H1 (cell line): Measurements from ENCODE around the gene CHRNA4. TPM values are rescaled to one million over a fixed set of nuclear protein-coding genes. Genes with fewer than 3 reads are reported as not detected.

Source experiments
- CTCF ChIA-PET: fragments of 300-600 bp; sonication (Branson Sonifier 250); formaldehyde crosslinking; loops from one replicate; lab custom pipeline; 2021; ENCODE audit not compliant: partially characterized antibody; lab: Charles Lee
- POLR2A ChIA-PET: fragments of 300-600 bp; sonication (Branson Sonifier 250); formaldehyde crosslinking; loops from one replicate; lab custom pipeline; 2021; ENCODE audit warnings: inconsistent platforms; ENCODE audit not compliant: partially characterized antibody; lab: Charles Lee
- DNase-seq, 2 experiments: peaks; one replicate each; pipeline versions ENCODE4 v3.0.0 to v3.0.0-alpha.2; 2010 to 2022; ENCODE audit warnings: low spot score in 2 of 2, low read depth in 1 of 2, mixed read lengths in 1 of 2
- FAIRE-seq: peaks from 2 replicates; lab custom pipeline; 2011; peaks lifted over from hg19 to GRCh38; lab: Jason Lieb, UNC
- H2AFZ ChIP-seq: 2 replicates; pipeline ENCODE4 v1.8.1; 2012; ENCODE audit warnings: low read length, inconsistent platforms
- H2AK5ac ChIP-seq: 2 replicates; pipeline ENCODE4 v1.6.1; 2013; ENCODE audit warnings: low read depth, low read length
- H2BK120ac ChIP-seq: replicated peaks from 2 replicates; pipeline ENCODE3; 2013; ENCODE audit warnings: low read depth, low read length, inconsistent platforms
- H2BK12ac ChIP-seq: 2 replicates; pipeline ENCODE4 v1.6.1; 2013; ENCODE audit warnings: low read depth, low read length
- H2BK15ac ChIP-seq: 2 replicates; pipeline ENCODE4 v1.6.1; 2013; ENCODE audit warnings: low read length
- H2BK20ac ChIP-seq: 2 replicates; pipeline ENCODE4 v1.6.1; 2013; ENCODE audit warnings: low read length
- H2BK5ac ChIP-seq: 2 replicates; pipeline ENCODE4 v1.6.1; 2013; ENCODE audit warnings: low read depth, low read length
- H3K14ac ChIP-seq: 2 replicates; pipeline ENCODE4 v1.6.1; 2013; ENCODE audit warnings: inconsistent platforms; ENCODE audit not compliant: insufficient read length
- H3K18ac ChIP-seq: 2 replicates; pipeline ENCODE4 v1.6.1; 2013; ENCODE audit warnings: low read length; ENCODE audit errors: extremely low read depth
- H3K23ac ChIP-seq: 2 replicates; pipeline ENCODE4 v1.6.1; 2013; ENCODE audit warnings: inconsistent platforms; ENCODE audit not compliant: insufficient read length
- H3K23me2 ChIP-seq: 2 replicates; pipeline ENCODE4 v1.6.1; 2013; ENCODE audit warnings: low read depth, low read length
- H3K27ac ChIP-seq: 2 replicates; pipeline ENCODE4 v1.6.1; 2011; ENCODE audit warnings: low read depth, low read length, inconsistent platforms
- H3K27me3 ChIP-seq, 4 experiments: replicated peaks in 1 of 4; 1 replicate in 1 of 4; 2 replicates in 3 of 4; pipeline versions ENCODE4 v1.6.1 to v1.8.1; 2011 to 2013; ENCODE audit warnings: low read length in 3 of 4, mild to moderate bottlenecking in 3 of 4, inconsistent platforms in 2 of 4, mixed read lengths in 2 of 4, moderate library complexity in 1 of 4; ENCODE audit not compliant: control insufficient read depth in 3 of 4, insufficient read depth in 3 of 4; ENCODE audit errors: extremely low read depth in 1 of 4
- H3K36me3 ChIP-seq, 4 experiments: 2 replicates each; pipeline versions ENCODE4 v1.6.1 to v1.8.1; 2011 to 2013; ENCODE audit warnings: mild to moderate bottlenecking in 4 of 4, low read length in 3 of 4, moderate library complexity in 2 of 4, control low read depth in 1 of 4, inconsistent platforms in 1 of 4; ENCODE audit not compliant: insufficient read depth in 4 of 4, control insufficient read depth in 2 of 4
- H3K4ac ChIP-seq: replicated peaks from 2 replicates; pipeline ENCODE3; 2013; ENCODE audit warnings: low read length, low read depth, mixed read lengths, inconsistent platforms; ENCODE audit not compliant: insufficient read length
- H3K4me1 ChIP-seq, 4 experiments: replicated peaks in 1 of 4; 1 replicate in 1 of 4; 2 replicates in 3 of 4; pipeline versions ENCODE4 v1.6.1 to v1.8.1; 2011 to 2013; ENCODE audit warnings: low read length in 3 of 4, inconsistent platforms in 2 of 4, mixed read lengths in 1 of 4; ENCODE audit not compliant: insufficient read depth in 4 of 4, control insufficient read depth in 3 of 4
- H3K4me2 ChIP-seq, 2 experiments: 2 replicates each; pipeline versions ENCODE4 v1.6.1 to v1.8.1; 2011 to 2013; ENCODE audit warnings: low read depth in 2 of 2, low read length in 2 of 2, control low read depth in 1 of 2, inconsistent platforms in 1 of 2, mild to moderate bottlenecking in 1 of 2; ENCODE audit not compliant: insufficient read depth in 1 of 2
- H3K4me3 ChIP-seq, 4 experiments: fragments of 200-600, 300-600 bp in 1 of 4; sonication (generic), shearing (Covaris generic), sonication (Bioruptor Twin) in 1 of 4; 2 replicates each; pipeline versions ENCODE4 v1.5.1 to v1.8.1; 2011 to 2016; ENCODE audit warnings: low read length in 4 of 4, low read depth in 3 of 4, control low read depth in 2 of 4, inconsistent platforms in 2 of 4, mild to moderate bottlenecking in 2 of 4, mixed read lengths in 1 of 4, moderate library complexity in 1 of 4; ENCODE audit not compliant: insufficient read depth in 2 of 4; ENCODE audit errors: extremely low read depth in 1 of 4
- H3K56ac ChIP-seq: replicated peaks from 2 replicates; pipeline ENCODE3; 2013; ENCODE audit warnings: low read depth, mild to moderate bottlenecking, mixed read lengths, low read length, inconsistent platforms; ENCODE audit not compliant: insufficient read length
- H3K79me1 ChIP-seq: 2 replicates; pipeline ENCODE4 v1.6.1; 2013; ENCODE audit warnings: low read depth, low read length, control low read depth
- H3K79me2 ChIP-seq, 2 experiments: 2 replicates each; pipeline versions ENCODE4 v1.6.1 to v1.8.1; 2012 to 2013; ENCODE audit warnings: low read length in 2 of 2, mild to moderate bottlenecking in 2 of 2, inconsistent platforms in 1 of 2; ENCODE audit not compliant: insufficient read depth in 2 of 2, control insufficient read depth in 1 of 2
- H3K9ac ChIP-seq, 4 experiments: replicated peaks in 1 of 4; 1 replicate in 1 of 4; 2 replicates in 3 of 4; pipeline versions ENCODE4 v1.6.1 to v1.8.1; 2011 to 2013; ENCODE audit warnings: low read depth in 3 of 4, low read length in 3 of 4, control low read depth in 2 of 4, mild to moderate bottlenecking in 2 of 4, moderate library complexity in 2 of 4, inconsistent platforms in 1 of 4; ENCODE audit errors: extremely low read depth in 1 of 4
- H3K9me3 ChIP-seq, 2 experiments: 2 replicates each; pipeline versions ENCODE4 v1.6.1 to v1.8.1; 2012 to 2013; ENCODE audit warnings: mild to moderate bottlenecking in 2 of 2, moderate library complexity in 2 of 2, control low read depth in 1 of 2, inconsistent platforms in 1 of 2, low read depth in 1 of 2, low read length in 1 of 2, mixed read lengths in 1 of 2; ENCODE audit not compliant: insufficient read depth in 2 of 2
- H4K20me1 ChIP-seq, 2 experiments: replicated peaks in 1 of 2; 2 replicates each; pipeline versions ENCODE3 to v1.8.1; 2011 to 2013; ENCODE audit warnings: inconsistent platforms in 2 of 2, low read length in 2 of 2, mild to moderate bottlenecking in 1 of 2; ENCODE audit not compliant: insufficient read depth in 2 of 2, control insufficient read depth in 1 of 2
- H4K5ac ChIP-seq: 2 replicates; pipeline ENCODE4 v1.6.1; 2013; ENCODE audit warnings: low read length, low read depth, mixed read lengths, inconsistent platforms; ENCODE audit not compliant: insufficient read length
- H4K8ac ChIP-seq: 2 replicates; pipeline ENCODE4 v1.8.0; 2013; ENCODE audit warnings: mild to moderate bottlenecking, moderate library complexity, low read length, inconsistent platforms; ENCODE audit not compliant: insufficient read depth; ENCODE audit errors: extremely low read depth
- H4K91ac ChIP-seq: replicated peaks from 2 replicates; pipeline ENCODE3; 2013; ENCODE audit warnings: low read length, mixed read lengths, inconsistent platforms; ENCODE audit not compliant: insufficient read length
- BRCA1 ChIP-seq: IDR thresholded peaks from 2 replicates; pipeline ENCODE4 v1.6.1; 2012; ENCODE audit warnings: low read depth, low read length, improper control_type of control experiment
- MAFK ChIP-seq: IDR thresholded peaks from 2 replicates; pipeline ENCODE4 v1.6.1; 2012; ENCODE audit warnings: low read depth, mild to moderate bottlenecking, improper control_type of control experiment, low read length
- NANOG ChIP-seq: IDR thresholded peaks from 2 replicates; pipeline ENCODE4 v1.6.1; 2011; ENCODE audit warnings: low read length, low read depth, mild to moderate bottlenecking, inconsistent platforms; ENCODE audit not compliant: insufficient read depth, poor library complexity, severe bottlenecking
- POLR2AphosphoS5 ChIP-seq: IDR thresholded peaks from 2 replicates; pipeline ENCODE4 v1.6.1; 2011; ENCODE audit warnings: low read depth, low read length
- WGBS, 2 experiments: shearing (Covaris generic) in 1 of 2; methylation state at CpG; one replicate each; pipeline versions ENCODE4 v1.1.6 to v1.1.7; 2013 to 2015; ENCODE audit warnings: low lambda C conversion rate in 2 of 2, mixed read lengths in 2 of 2, inconsistent platforms in 1 of 2, low coverage in 1 of 2, missing lambda C conversion rate in 1 of 2; ENCODE audit not compliant: insufficient replicate concordance in 2 of 2, insufficient coverage in 1 of 2, insufficient read length in 1 of 2; ENCODE audit errors: extremely low coverage in 1 of 2, missing lambda C conversion rate in 1 of 2; 5-methylcytosine and 5-hydroxymethylcytosine counted together
- polyA plus RNA-seq, 7 experiments: library from polyadenylated mRNA; depleted of rRNA in 3 of 7; stranded (reverse) in 5 of 7; unstranded in 2 of 7; fragments of >200 nt in 5 of 7; fragments of 200-250 nt in 2 of 7; gene quantifications; 1 replicate in 5 of 7; 2 replicates in 1 of 7; 4 replicates in 1 of 7; pipeline versions ENCODE4 v1.2.1 to v1.2.3, GENCODE V29; 2011 to 2013; ENCODE audit warnings: missing spikeins in 2 of 7, mixed read lengths in 2 of 7
- total RNA-seq: library from RNA; stranded (reverse); fragmentation: NEBNext Ultra II Directional; extraction: Animal tissue kit (Norgen Biotek cat#: 25700); gene quantifications from 2 replicates; pipeline ENCODE4 v1.2.1, GENCODE V29; 2021

CHRNA4 gene
- total and polyA plus RNA-seq, 2 of the 8 experiments (the other 6 are each of a cell fraction or from before 2014, with no cell fraction given), result 4.3 to 5.7 TPM

- Histone ChIP-seq H4K8ac (no peak overlapping the region), H3K4me2 (no peak overlapping the region), H4K5ac (no peak overlapping the region), H4K20me1 (no peaks in the 10 kb centered on the region), H3K36me3 (no peaks in the 10 kb centered on the region), H3K4me1 (no peaks in the 10 kb centered on the region), H2BK15ac (no peak overlapping the region), H3K4me3 (no peak overlapping the region), H2AK5ac (no peak overlapping the region), H3K56ac (no peak overlapping the region), H2BK5ac (no peak overlapping the region), H3K23me2 (no peaks in the 10 kb centered on the region), H2BK12ac (no peak overlapping the region; the same call in 1 of the 2 replicates), H3K18ac (no peak overlapping the region), H3K23ac (no peak overlapping the region), H3K4ac (no peak overlapping the region), H4K91ac (no peak overlapping the region), H3K14ac (no peak overlapping the region), H3K9ac (no peak overlapping the region), H3K27me3 (peaks cover 0 to 4% (median 2%) of the 10 kb centered on the region in 4 experiments; a peak in 2 of 7 replicates), H2BK20ac (no peak overlapping the region), H2AFZ (no peak overlapping the region), H3K79me1 (no peaks in the 10 kb centered on the region), H3K79me2 (no peaks in the 10 kb centered on the region), H3K27ac (no peak overlapping the region), H3K9me3 (no peaks in the 10 kb centered on the region), H2BK120ac (no peak overlapping the region)
- TF ChIP-seq NANOG (no peak), POLR2AphosphoS5 (no peak), MAFK (no peak), BRCA1 (no peak)
- WGBS, 2 experiments, result 82% methylated on average over 5 of the region's 5 CpGs; no CpG with 5 or more reads in 1 of the 2 experiments
- CTCF ChIA-PET, result interaction anchor here (1.7 kb wide), 1 partner anchor 12 kb away, joined by 7 read pairs; no protein-coding TSS in a partner anchor
- POLR2A ChIA-PET, result no interaction called here
- DNase-seq (no peak), FAIRE-seq (no peak)
These were observed 58.0 kb downstream of the CHRNA4 start for GRCh38 chr20:63303095-63303666.
